Ishikawa (cell line): Measurements from ENCODE around the gene PTDSS2.

Experiments
- CEBPB ChIP-seq: IDR thresholded peaks from 2 replicates; pipeline ENCODE4 v1.6.1; 2012
- CREB1 ChIP-seq: IDR thresholded peaks from 2 replicates; pipeline ENCODE4 v1.6.1; 2012; ENCODE audit warnings: low read depth
- EGR1 ChIP-seq: IDR thresholded peaks from 2 replicates; pipeline ENCODE4 v1.6.1; 2012
- EP300 ChIP-seq: IDR thresholded peaks from 2 replicates; pipeline ENCODE4 v1.6.1; 2012; ENCODE audit warnings: borderline replicate concordance
- FOXM1 ChIP-seq: IDR thresholded peaks from 2 replicates; pipeline ENCODE4 v1.6.1; 2012; ENCODE audit warnings: low read depth, borderline replicate concordance
- NFIC ChIP-seq: IDR thresholded peaks from 2 replicates; pipeline ENCODE4 v1.6.1; 2012
- RAD21 ChIP-seq: IDR thresholded peaks from 2 replicates; pipeline ENCODE4 v1.6.1; 2012; ENCODE audit warnings: low read depth
- TAF1 ChIP-seq: IDR thresholded peaks from 2 replicates; pipeline ENCODE4 v1.6.1; 2012; ENCODE audit warnings: low read depth, mild to moderate bottlenecking
- TCF12 ChIP-seq: IDR thresholded peaks from 2 replicates; pipeline ENCODE4 v1.6.1; 2012; ENCODE audit warnings: low read depth
- TEAD4 ChIP-seq: IDR thresholded peaks from 2 replicates; pipeline ENCODE4 v1.6.1; 2012
- YY1 ChIP-seq: IDR thresholded peaks from 2 replicates; pipeline ENCODE4 v1.6.1; 2012; ENCODE audit warnings: low read depth
- ZBTB7A ChIP-seq: IDR thresholded peaks from 2 replicates; pipeline ENCODE4 v1.6.1; 2012; ENCODE audit warnings: low read depth
- TF ChIP-seq, protein P1 (sequence below): IDR thresholded peaks from 2 replicates; pipeline ENCODE4 v1.6.1; 2012
- TF ChIP-seq, protein P2 (sequence below): IDR thresholded peaks from 2 replicates; pipeline ENCODE4 v1.6.1; 2012
- TF ChIP-seq, protein P3 (sequence below): IDR thresholded peaks from 2 replicates; pipeline ENCODE4 v1.6.1; 2012; ENCODE audit warnings: low read depth, mild to moderate bottlenecking

Gene PTDSS2

DNA sequence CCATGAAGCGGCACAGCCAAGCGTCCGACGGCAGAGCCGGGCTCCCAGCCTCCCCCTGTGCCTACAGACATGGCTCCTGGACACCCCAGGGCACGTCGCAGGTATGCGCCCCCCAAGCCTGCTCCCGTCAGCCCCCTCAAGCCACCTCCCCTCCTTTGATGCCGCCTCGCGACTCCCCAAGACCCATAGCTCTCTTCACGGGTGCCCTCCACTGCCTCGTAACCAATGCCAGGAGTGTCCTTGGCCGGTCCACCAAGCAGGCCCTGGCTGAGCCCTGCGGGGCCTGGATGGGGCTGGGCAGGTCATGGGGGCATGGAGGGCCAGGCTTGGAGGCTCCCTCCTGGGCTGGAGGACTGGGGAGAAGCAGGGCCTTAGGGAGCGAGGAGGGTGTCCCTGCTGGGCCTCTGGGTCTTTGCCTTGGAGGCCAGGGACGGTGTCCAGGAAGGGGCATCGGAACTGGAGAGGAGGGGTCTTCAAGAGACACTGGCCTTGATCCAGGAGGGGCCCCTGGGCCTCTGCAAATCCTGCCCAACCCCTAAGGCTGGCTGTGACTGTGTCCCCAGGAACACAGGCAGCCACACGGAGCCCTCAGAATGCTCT lies 17.5 kb upstream of the PTDSS2 start:
- TF ChIP-seq CREB1 (no peak), TAF1 (no peak), TCF12 (no peak), RAD21 (no peak), FOXM1 (no peak), TEAD4 (no peak), CEBPB (no peak), YY1 (no peak), ZBTB7A (no peak)
- TF ChIP-seq, protein P1, sequence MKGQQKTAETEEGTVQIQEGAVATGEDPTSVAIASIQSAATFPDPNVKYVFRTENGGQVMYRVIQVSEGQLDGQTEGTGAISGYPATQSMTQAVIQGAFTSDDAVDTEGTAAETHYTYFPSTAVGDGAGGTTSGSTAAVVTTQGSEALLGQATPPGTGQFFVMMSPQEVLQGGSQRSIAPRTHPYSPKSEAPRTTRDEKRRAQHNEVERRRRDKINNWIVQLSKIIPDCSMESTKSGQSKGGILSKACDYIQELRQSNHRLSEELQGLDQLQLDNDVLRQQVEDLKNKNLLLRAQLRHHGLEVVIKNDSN = no peak
- TF ChIP-seq, protein P2, sequence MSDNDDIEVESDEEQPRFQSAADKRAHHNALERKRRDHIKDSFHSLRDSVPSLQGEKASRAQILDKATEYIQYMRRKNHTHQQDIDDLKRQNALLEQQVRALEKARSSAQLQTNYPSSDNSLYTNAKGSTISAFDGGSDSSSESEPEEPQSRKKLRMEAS = no peak

DNA sequence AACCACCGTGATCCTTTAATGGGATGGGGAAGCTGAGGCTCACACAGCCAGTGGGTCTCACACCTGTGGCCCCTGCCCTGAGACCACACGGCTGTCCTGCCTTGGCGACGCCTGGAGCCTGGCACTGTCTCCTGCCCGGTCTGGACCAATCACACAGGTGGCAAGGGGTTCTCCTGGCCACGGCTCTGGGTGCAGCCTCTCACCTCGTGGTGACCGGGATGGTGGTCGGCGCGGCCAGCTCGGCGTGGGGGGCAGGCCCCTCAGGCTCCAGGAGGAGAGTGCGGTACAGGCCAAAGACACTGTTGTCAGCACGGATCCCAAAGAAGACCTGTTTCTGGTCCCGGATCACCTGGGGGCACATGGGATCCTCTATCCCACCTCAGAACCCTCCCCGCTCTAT lies 17.0 kb upstream of the PTDSS2 start:
- TF ChIP-seq FOXM1 = no peak
- no peak for TF ChIP-seq TEAD4
- TF ChIP-seq, protein P2 = no peak

DNA sequence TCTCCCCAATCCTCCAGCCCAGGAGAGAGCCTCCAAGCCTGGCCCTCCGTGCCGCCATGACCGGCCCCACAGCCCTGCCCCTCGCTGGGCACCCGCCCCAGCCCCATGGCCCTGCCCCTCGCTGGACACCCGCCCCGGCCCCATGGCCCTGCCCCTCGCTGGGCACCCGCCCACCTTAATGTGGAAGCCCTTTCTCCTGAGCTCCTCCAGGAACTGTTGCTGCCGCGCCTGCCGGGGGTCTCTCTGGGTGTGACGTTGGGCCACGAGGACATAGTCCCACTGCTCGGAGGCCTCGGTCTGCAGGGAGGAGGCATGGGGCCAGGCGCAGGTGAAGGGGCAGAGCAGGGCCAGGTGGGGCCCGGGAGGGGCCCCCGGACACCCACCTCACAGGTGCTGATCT lies 16.4 kb upstream of the PTDSS2 start:
- no peak for TF ChIP-seq TAF1
- TF ChIP-seq, protein P3, sequence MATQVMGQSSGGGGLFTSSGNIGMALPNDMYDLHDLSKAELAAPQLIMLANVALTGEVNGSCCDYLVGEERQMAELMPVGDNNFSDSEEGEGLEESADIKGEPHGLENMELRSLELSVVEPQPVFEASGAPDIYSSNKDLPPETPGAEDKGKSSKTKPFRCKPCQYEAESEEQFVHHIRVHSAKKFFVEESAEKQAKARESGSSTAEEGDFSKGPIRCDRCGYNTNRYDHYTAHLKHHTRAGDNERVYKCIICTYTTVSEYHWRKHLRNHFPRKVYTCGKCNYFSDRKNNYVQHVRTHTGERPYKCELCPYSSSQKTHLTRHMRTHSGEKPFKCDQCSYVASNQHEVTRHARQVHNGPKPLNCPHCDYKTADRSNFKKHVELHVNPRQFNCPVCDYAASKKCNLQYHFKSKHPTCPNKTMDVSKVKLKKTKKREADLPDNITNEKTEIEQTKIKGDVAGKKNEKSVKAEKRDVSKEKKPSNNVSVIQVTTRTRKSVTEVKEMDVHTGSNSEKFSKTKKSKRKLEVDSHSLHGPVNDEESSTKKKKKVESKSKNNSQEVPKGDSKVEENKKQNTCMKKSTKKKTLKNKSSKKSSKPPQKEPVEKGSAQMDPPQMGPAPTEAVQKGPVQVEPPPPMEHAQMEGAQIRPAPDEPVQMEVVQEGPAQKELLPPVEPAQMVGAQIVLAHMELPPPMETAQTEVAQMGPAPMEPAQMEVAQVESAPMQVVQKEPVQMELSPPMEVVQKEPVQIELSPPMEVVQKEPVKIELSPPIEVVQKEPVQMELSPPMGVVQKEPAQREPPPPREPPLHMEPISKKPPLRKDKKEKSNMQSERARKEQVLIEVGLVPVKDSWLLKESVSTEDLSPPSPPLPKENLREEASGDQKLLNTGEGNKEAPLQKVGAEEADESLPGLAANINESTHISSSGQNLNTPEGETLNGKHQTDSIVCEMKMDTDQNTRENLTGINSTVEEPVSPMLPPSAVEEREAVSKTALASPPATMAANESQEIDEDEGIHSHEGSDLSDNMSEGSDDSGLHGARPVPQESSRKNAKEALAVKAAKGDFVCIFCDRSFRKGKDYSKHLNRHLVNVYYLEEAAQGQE = no peak
- TF ChIP-seq YY1 = no peak
- TF ChIP-seq ZBTB7A = no peak
- no peak for TF ChIP-seq TEAD4
- no peak for TF ChIP-seq CREB1
- TF ChIP-seq CEBPB = no peak
- no peak for TF ChIP-seq NFIC
- TF ChIP-seq EGR1 = no peak
- TF ChIP-seq EP300 = no peak
- no peak for TF ChIP-seq RAD21
- no peak for TF ChIP-seq FOXM1
- TF ChIP-seq, protein P2 = no peak
- TF ChIP-seq TCF12 = no peak
- TF ChIP-seq, protein P1 = no peak

DNA sequence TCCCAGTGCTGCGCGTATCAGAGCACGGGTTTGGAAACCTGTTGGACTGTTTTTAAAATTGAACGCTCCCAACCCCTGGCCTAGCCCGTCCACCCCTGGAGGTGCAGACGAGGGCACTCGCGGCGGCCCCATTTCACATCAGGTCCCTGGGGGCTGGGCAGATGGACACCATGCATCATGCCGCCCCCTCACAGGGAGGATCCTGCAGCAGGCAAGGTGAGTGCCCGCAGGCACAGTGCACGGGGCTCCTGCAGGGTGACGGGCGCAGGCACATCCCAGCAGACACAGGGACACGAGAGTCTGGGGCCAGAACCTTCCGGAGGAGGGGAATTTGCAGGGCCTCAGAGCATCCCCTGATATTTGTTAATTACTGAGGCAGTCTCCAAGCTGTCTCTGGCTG lies 15.6 kb upstream of the PTDSS2 start:
- TF ChIP-seq, protein P3 = no peak
- TF ChIP-seq ZBTB7A (no peak), NFIC (no peak), EP300 (no peak), TAF1 (no peak), YY1 (no peak), CEBPB (no peak), TEAD4 (no peak), FOXM1 (no peak), TCF12 (no peak), CREB1 (no peak), RAD21 (no peak), EGR1 (no peak)
- TF ChIP-seq, protein P2 = no peak
- TF ChIP-seq, protein P1 = no peak

DNA sequence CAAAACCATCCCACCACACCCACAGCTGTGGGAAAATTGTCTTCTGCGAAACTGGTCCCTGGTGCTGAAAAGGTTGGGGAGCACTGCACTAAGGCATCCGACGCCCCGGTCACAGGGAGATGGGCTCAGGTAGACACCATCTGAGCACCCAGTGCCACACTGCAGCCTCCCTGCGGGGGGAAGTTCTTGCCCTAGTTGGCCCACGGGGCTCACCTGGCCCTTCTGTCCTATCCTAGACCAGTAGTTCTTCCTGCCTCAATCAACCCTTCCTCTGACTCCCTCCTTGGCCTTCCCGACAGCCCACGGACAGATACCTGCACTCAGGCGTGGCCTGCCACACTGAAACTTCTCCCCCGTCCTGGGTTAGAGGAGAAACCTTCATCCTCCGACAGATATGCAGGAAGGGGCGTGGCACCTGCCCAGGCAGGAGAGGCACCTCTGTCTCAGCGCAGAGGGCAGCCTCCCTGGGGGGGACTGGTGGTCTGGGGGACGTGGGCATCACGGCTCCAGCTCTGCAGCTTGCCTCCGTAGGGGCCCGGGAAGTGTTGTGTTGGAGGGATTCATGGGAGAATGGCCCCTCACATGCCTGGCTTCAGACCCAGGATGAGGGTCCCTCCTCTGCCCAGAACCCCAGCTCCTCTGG lies 12.7 kb upstream of the PTDSS2 start:
- TF ChIP-seq, protein P2 = no peak
- TF ChIP-seq, protein P3 = no peak
- TF ChIP-seq TEAD4 = no peak
- TF ChIP-seq FOXM1 = no peak
- TF ChIP-seq YY1 = no peak
- no peak for TF ChIP-seq EP300
- TF ChIP-seq CREB1 = no peak
- no peak for TF ChIP-seq RAD21
- no peak for TF ChIP-seq TAF1
- TF ChIP-seq EGR1 = no peak
- TF ChIP-seq, protein P1 = no peak
- no peak for TF ChIP-seq NFIC
- no peak for TF ChIP-seq TCF12
